Mesothelial cell of epicardium (in vitro differentiated cells): ENCODE data around the gene KCNB1. TPM values are rescaled to one million over a fixed set of nuclear protein-coding genes. Genes with fewer than 3 reads are reported as not detected.

Source experiments
- DNase-seq, 2 experiments: peaks; one replicate each; pipeline ENCODE4 v3.0.0; 2021; ENCODE audit warnings: low spot score in 2 of 2; ENCODE audit not compliant: unreplicated experiment in 2 of 2
- H3K27ac Mint-ChIP-seq: 2 replicates; pipeline ENCODE4 v1.8.0; 2021; ENCODE audit warnings: mixed read lengths
- H3K27me3 Mint-ChIP-seq: 2 replicates; pipeline ENCODE4 v1.8.0; 2021; ENCODE audit warnings: low read depth, mixed read lengths
- H3K36me3 Mint-ChIP-seq: 2 replicates; pipeline ENCODE4 v1.8.0; 2021; ENCODE audit warnings: mixed read lengths
- H3K4me1 Mint-ChIP-seq: 2 replicates; pipeline ENCODE4 v1.8.0; 2021; ENCODE audit warnings: mixed read lengths
- H3K4me3 Mint-ChIP-seq: 2 replicates; pipeline ENCODE4 v1.8.0; 2021; ENCODE audit warnings: mild to moderate bottlenecking, moderate library complexity, mixed read lengths
- H3K9me3 Mint-ChIP-seq: 2 replicates; pipeline ENCODE4 v1.8.0; 2021; ENCODE audit warnings: mixed read lengths
- CTCF ChIP-seq: fragments of 200-600 bp; sonication (generic); IDR thresholded peaks from one replicate; pipeline ENCODE4 v1.5.0; 2021; ENCODE audit warnings: antibody characterized with exemption; ENCODE audit not compliant: unreplicated experiment
- total RNA-seq: library from RNA; stranded (reverse); gene quantifications from 3 replicates; pipeline ENCODE4 v1.2.1, GENCODE V29; 2021

Gene KCNB1
- total RNA-seq, 1 donor from 2014 or later: 0.51 TPM

GRCh38 chr20:49377326-49377725 lies 105.1 kb downstream of the KCNB1 start:
- H3K27ac Mint-ChIP-seq: no peak overlapping the region
- H3K9me3 Mint-ChIP-seq: peaks cover 4% of the 10 kb centered on the region
- no peak overlapping the region for H3K4me3 Mint-ChIP-seq
- DNase-seq: no peak
- no peaks in the 10 kb centered on the region for H3K36me3 Mint-ChIP-seq
- TF ChIP-seq CTCF: no peak
- peaks cover 11% of the 10 kb centered on the region for H3K4me1 Mint-ChIP-seq
- H3K27me3 Mint-ChIP-seq: peaks cover 56% of the 10 kb centered on the region

GRCh38 chr20:49375170-49375569 lies 107.3 kb downstream of the KCNB1 start:
- Mint-ChIP-seq H3K36me3 (no peaks in the 10 kb centered on the region), H3K4me3 (no peak overlapping the region), H3K27ac (no peak overlapping the region), H3K4me1 (peaks cover 5% of the 10 kb centered on the region), H3K9me3 (peaks cover 4% of the 10 kb centered on the region), H3K27me3 (peaks cover 73% of the 10 kb centered on the region)
- no peak for TF ChIP-seq CTCF
- no peak for DNase-seq

- Mint-ChIP-seq H3K9me3 (peaks cover 4% of the 10 kb centered on the region), H3K36me3 (no peaks in the 10 kb centered on the region), H3K27me3 (peaks cover 81% of the 10 kb centered on the region), H3K27ac (no peak overlapping the region), H3K4me1 (no peaks in the 10 kb centered on the region), H3K4me3 (no peak overlapping the region)
- no peak for DNase-seq
- TF ChIP-seq CTCF: no peak
Measured at GRCh38 chr20:49372095-49372734, 110.3 kb downstream of the KCNB1 start.

- no peaks in the 10 kb centered on the region for H3K4me1 Mint-ChIP-seq
- H3K4me3 Mint-ChIP-seq: no peak overlapping the region
- DNase-seq: no peak
- H3K9me3 Mint-ChIP-seq: no peaks in the 10 kb centered on the region
- peaks cover 71% of the 10 kb centered on the region for H3K27me3 Mint-ChIP-seq
- no peak for TF ChIP-seq CTCF
- H3K36me3 Mint-ChIP-seq: no peaks in the 10 kb centered on the region
- H3K27ac Mint-ChIP-seq: no peak overlapping the region
Measured at GRCh38 chr20:49368596-49368995, 113.9 kb downstream of the KCNB1 start.

- no peak overlapping the region for H3K27ac Mint-ChIP-seq
- no peak overlapping the region for H3K4me3 Mint-ChIP-seq
- H3K36me3 Mint-ChIP-seq: no peaks in the 10 kb centered on the region
- TF ChIP-seq CTCF: no peak
- DNase-seq: no peak
- no peaks in the 10 kb centered on the region for H3K4me1 Mint-ChIP-seq
- H3K9me3 Mint-ChIP-seq: no peaks in the 10 kb centered on the region
- H3K27me3 Mint-ChIP-seq: peaks cover 57% of the 10 kb centered on the region
Measured at GRCh38 chr20:49367113-49367512, 115.4 kb downstream of the KCNB1 start.

- Mint-ChIP-seq H3K9me3 (no peaks in the 10 kb centered on the region), H3K4me3 (no peak overlapping the region), H3K36me3 (no peaks in the 10 kb centered on the region), H3K27ac (no peak overlapping the region), H3K4me1 (no peaks in the 10 kb centered on the region), H3K27me3 (peaks cover 55% of the 10 kb centered on the region)
- no peak for DNase-seq
- no peak for TF ChIP-seq CTCF
Measured at GRCh38 chr20:49366687-49367086, 115.8 kb downstream of the KCNB1 start.
